HL-60 (cell line): Measurements from ENCODE around the gene RNF225.
"Not testable (repeated sequence)": the region's sequence is repeated elsewhere in the genome, so short reads cannot be mapped to it uniquely, and the experiment has no call there.

Source experiments
- DNase-seq, 2 experiments: peaks; one replicate each; pipeline ENCODE4 v3.0.0-alpha.2; 2010 to 2020; ENCODE audit warnings: low read depth in 1 of 2, low spot score in 1 of 2
- H3K27ac ChIP-seq: fragments of 250-450 bp; sonication (Bioruptor Pico); replicated peaks from 2 replicates; pipeline ENCODE4 v1.5.1; 2020; ENCODE audit warnings: mild to moderate bottlenecking, moderate library complexity
- H3K27me3 ChIP-seq: fragments of 250-450 bp; sonication (Bioruptor Pico); 2 replicates; pipeline ENCODE4 v1.5.1; 2021; ENCODE audit warnings: mild to moderate bottlenecking, moderate library complexity; ENCODE audit not compliant: insufficient read depth, poor library complexity, severe bottlenecking
- H3K4me3 ChIP-seq: replicated peaks from 2 replicates; pipeline ENCODE4 v1.5.1; 2011; ENCODE audit warnings: mild to moderate bottlenecking, control low read depth, low read length; ENCODE audit not compliant: insufficient read depth
- CTCF ChIP-seq: IDR thresholded peaks from one replicate; pipeline ENCODE4 v1.5.1; 2011; ENCODE audit warnings: low read length, control low read depth, inconsistent platforms; ENCODE audit not compliant: insufficient read depth
- GABPA ChIP-seq: IDR thresholded peaks from 2 replicates; pipeline ENCODE4 v1.6.1; 2012; ENCODE audit warnings: low read depth
- POLR2AphosphoS5 ChIP-seq: IDR thresholded peaks from 2 replicates; pipeline ENCODE4 v1.6.1; 2012; ENCODE audit warnings: low read depth
- REST ChIP-seq: IDR thresholded peaks from 2 replicates; pipeline ENCODE4 v1.6.1; 2012; ENCODE audit warnings: low read depth; ENCODE audit not compliant: insufficient replicate concordance
- SPI1 ChIP-seq: IDR thresholded peaks from 2 replicates; pipeline ENCODE4 v1.6.1; 2012; ENCODE audit warnings: low read depth, mild to moderate bottlenecking, borderline replicate concordance

The RNF225 gene

GRCh38 chr19:58401840-58402421, 6.5 kb downstream of the RNF225 start:
- Histone ChIP-seq H3K27me3 (no peaks in the 10 kb centered on the region), H3K27ac (peak overlapping the region; percentile 61), H3K4me3 (peak overlapping the region; percentile 73)
- no peak for DNase-seq
- TF ChIP-seq POLR2AphosphoS5 (no peak), REST (no peak), CTCF (no peak), GABPA (no peak), SPI1 (no peak)

GRCh38 chr19:58403920-58404478, 8.5 kb downstream of the RNF225 start:
- not testable (repeated sequence) for H3K4me3 ChIP-seq, H3K27ac ChIP-seq, H3K27me3 ChIP-seq, DNase-seq

- no peaks in the 10 kb centered on the region for H3K27me3 ChIP-seq
- TF ChIP-seq REST (no peak), SPI1 (no peak), POLR2AphosphoS5 (no peak), CTCF (no peak), GABPA (no peak)
- peak in 1 of 2 experiments; percentile 12 for DNase-seq
- H3K4me3 ChIP-seq, result peak overlapping the region; percentile 83
- H3K27ac ChIP-seq, result peak overlapping the region; percentile 93
Observed at GRCh38 chr19:58406818-58407657, 11.6 kb downstream of the RNF225 start.

- Histone ChIP-seq H3K4me3 (peak overlapping the region; percentile 83), H3K27ac (peak overlapping the region; percentile 93), H3K27me3 (no peaks in the 10 kb centered on the region)
- no peak for DNase-seq
- TF ChIP-seq SPI1, result no peak
- TF ChIP-seq REST, result no peak
- TF ChIP-seq CTCF, result no peak
- TF ChIP-seq GABPA, result no peak
- no peak for TF ChIP-seq POLR2AphosphoS5
Observed at GRCh38 chr19:58407658-58408151, 12.2 kb downstream of the RNF225 start.
